NCI-H82 treated with DMSO at 0.1 percent for 48 hours (cell line): ENCODE results near the gene LY9.

Experiments used
- DNase-seq: peaks from one replicate; lab custom pipeline; 2025; ENCODE audit not compliant: unreplicated experiment; lab: John Stamatoyannopoulos, UW

LY9 gene

GRCh38 chr1:160836561-160836960 lies 40.6 kb downstream of the LY9 start:
- DNase-seq, result no peak

DNA sequence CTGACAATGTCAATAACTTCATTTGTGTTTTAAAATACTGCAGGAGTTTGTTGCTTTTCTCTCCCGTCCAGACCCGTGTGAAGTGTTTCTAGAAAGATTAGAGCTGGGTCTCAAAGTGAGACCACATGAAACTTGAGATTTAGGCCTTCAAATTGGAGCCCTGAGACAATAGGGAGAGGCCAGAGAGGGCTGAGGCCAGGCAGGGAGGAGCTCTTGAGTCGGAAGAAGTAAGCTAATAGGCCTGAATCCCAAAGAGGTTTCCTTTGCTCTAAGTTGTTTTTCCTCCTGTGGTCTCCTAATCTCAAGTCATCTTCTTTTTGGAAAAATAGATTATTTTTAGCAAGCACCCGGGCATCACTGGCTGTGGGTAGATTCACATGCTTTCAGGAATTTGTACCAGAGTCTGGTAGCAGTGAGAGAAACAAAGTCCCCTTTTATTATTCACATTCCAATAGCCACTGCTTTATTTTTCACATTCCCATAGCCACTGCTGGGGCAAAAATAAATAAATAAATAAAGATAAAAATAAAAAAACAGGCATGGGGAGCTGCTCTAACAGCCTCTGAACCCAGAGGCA lies 41.1 kb downstream of the LY9 start:
- no peak for DNase-seq

- no peak for DNase-seq
Measured at GRCh38 chr1:160837558-160838205, 41.7 kb downstream of the LY9 start.

DNA sequence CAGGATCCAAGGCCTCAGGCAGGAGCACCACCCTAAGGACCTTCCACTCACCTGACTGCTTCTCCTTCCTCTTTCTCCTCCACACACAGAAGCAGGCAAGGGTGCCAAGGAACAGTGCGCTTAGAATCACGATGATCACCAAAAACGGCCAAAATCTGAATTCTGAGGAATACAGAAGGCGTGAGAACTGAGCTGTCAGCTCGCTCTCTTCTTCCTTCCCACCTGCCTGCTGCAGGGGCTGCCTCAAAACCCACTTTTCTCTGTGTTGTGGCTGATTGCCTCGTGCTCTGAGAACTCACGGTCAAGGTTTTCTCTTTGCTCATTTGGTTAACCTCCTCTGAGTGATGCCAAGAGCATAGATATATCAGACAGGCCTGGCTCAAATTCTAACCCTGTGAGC lies 42.9 kb downstream of the LY9 start:
- no peak for DNase-seq

DNA sequence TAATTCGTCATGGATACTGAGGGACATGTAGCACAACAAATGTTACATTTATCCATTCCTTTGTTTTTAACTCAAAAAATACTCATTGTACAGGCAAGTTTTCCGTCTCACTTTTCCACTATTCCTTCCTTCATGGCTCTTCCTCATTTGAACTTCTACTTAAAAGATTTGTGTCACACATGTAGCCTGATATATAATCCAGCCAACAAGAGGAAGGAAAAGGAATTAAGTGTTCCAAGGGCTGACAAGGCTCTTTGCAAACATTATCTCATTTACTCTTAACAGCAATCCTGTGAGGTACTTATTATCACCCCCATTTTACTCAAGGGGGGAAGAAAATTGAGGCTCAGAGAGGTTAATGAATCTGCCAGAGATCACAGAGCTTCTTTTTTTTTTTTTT lies 43.8 kb downstream of the LY9 start:
- peak; percentile 11 for DNase-seq

GRCh38 chr1:160841079-160841478 lies 45.1 kb downstream of the LY9 start:
- DNase-seq, result no peak

GRCh38 chr1:160844447-160845232 lies 48.7 kb downstream of the LY9 start:
- DNase-seq, result no peak

DNA sequence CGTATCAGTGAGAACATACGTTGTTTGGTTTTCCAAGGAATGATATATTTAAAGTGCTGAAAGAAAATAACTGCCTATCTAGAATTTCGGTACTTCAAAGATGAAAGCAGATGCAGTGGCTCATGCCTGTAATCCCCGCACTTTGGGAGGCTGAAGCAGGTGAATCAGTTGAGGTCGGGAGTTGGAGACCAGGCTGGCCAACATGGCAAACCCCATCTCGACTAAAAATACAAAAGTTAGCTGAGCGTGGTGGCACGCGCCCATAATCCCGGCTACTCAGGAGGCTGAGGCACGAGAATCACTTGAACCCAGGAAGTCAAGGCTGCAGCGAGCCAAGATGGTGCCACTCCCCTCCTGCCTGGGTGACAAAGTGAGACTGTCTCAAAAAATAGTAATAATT lies 50.3 kb downstream of the LY9 start:
- DNase-seq, result no peak

- DNase-seq, result no peak
Measured at GRCh38 chr1:160850541-160850940, 54.6 kb downstream of the LY9 start.

- DNase-seq, result no peak
Measured at GRCh38 chr1:160850993-160851392, 55.0 kb downstream of the LY9 start.

GRCh38 chr1:160853014-160853413 lies 57.0 kb downstream of the LY9 start:
- DNase-seq, result no peak

GRCh38 chr1:160853754-160854153 lies 57.8 kb downstream of the LY9 start:
- DNase-seq, result no peak

GRCh38 chr1:160855181-160855981 lies 59.4 kb downstream of the LY9 start:
- no peak for DNase-seq

GRCh38 chr1:160858097-160858496 lies 62.1 kb downstream of the LY9 start:
- no peak for DNase-seq

DNA sequence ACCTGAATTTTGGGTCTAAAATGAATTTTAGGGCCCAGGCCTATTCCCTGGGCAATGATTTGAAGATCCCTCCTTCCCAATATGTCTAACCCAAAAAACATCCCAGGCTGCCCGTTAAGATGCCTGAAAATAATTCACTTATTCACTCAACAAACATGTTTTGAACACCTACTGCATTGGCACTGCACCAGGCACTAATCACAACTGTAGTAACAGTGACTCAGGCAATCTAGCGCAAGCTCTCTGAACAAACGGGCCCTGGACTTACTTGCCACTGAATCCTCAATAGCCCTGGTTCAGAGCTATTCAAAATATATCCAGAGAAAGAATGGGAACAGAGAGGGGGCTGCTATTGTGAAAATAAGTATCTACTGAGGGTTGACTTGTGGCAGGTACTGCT lies 62.5 kb downstream of the LY9 start:
- no peak for DNase-seq

DNA sequence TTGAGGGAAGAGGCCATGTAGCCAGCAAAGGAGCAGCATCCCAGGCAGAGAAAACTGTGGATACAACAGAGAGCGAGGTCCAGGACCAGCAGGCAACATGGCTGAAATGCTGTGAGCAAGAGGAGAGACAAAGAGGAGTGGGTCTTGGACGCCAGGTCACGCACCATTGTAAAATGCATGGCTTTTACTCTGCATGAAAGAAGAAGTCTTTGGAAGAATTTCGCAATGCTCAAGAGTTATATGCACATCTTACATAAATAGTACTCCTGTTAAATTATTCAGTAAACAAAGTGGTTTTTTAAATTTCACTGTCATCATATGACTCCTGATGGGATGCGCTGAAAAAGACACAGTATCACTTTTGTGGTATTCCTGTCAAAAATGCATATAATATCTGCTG lies 63.2 kb downstream of the LY9 start:
- DNase-seq, result no peak

DNA sequence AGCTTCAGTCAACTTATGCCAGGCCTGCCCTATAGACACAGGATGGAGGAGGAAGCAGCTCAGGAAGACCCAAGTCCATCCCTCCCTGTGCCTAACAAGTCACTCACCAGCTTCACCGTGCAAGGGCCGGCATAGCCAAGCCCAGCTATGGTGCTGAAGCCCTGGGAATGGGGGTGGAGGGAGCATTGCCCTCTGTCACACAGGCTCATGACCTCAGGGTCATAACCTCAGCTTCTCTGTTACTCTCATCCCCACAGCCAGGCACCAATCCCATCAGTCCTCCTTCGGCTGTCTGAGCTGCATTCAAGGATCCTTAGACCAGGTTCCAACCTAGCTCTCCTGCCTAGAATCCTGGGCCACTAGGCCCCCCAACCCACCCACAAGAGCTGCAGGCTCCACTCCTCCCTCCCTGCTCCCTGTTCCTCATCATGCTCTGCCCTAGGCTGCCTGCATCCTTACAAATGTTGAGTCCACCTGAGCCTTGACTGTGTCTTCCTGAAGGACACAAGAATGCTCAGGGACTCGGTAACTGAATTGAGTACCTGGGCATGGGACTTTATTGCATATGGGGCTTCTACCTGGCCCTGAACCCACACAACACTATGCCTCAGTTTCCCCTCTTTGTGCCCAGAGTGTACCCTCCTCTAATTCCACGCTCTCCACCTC lies 65.0 kb downstream of the LY9 start:
- DNase-seq, result no peak

- DNase-seq, result no peak
Measured at GRCh38 chr1:160862203-160863060, 66.5 kb downstream of the LY9 start, which contains the start of gene CD244. Gene CD244 (minus strand): TSS chr1:160862887. CDS start chr1:160862677, 210 bp downstream.

DNA sequence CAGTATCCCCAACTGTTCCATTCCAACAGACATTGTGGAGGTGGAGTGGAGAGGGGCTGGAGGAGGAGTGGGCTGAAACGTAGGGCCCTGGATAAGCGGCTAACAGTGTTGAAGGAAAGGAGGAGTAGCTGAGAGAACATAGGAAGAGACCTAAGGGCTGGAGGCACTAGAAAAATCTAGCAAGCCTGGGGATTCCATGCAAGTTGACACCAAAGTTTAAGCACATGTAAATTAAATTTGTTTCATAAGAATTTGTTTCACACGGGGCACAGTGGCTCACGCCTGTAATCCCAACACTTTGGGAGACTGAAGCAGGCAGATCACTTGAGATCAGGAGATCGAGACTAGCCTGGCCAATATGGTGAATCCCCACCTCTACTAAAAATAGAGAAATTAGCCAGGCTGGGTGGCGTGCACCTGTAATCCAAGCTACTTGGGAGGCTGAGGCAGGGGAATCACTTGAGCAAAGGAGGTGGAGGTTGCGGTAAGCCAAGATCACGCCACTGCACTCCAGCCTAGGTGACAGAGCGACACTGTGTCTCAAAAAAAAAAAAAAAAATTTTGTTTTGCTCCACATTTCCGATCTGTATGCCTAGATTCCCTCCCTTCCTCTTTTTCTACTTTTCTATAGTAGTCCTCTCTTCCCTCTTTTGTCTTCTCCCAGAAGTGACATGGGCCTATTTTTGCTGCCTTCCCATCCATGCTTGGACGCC lies 67.2 kb downstream of the LY9 start:
- no peak for DNase-seq
